ENCODE data around the gene ASIP.
"Not testable (repeated sequence)": the region's sequence is repeated elsewhere in the genome, so short reads cannot be mapped to it uniquely, and the experiment has no call there.

ASIP gene

GRCh38 chr20:34240693-34241615 lies at the start of gene ASIP:
TSS of gene ASIP (plus strand) at chr20:34241423. CDS start at chr20:34260375, 18,952 bp downstream.
- in situ Hi-C loops (cut with MboI; ENCODE audit: low sequenced_read_pairs) = no loop called here

GRCh38 chr20:34193051-34193450 lies 48.2 kb upstream of the ASIP start:
- in situ Hi-C loops (cut with MboI; ENCODE audit: low sequenced_read_pairs) = no loop called here

- in situ Hi-C loops (cut with MboI; ENCODE audit: low sequenced_read_pairs) = no loop called here
Measured at GRCh38 chr20:34199183-34199582, 42.0 kb upstream of the ASIP start.

GRCh38 chr20:34200023-34200422 lies 41.2 kb upstream of the ASIP start:
- in situ Hi-C loops (cut with MboI; ENCODE audit: low sequenced_read_pairs) = no loop called here

- in situ Hi-C loops (cut with MboI; ENCODE audit: low sequenced_read_pairs) = no loop called here
Measured at GRCh38 chr20:34201531-34201930, 39.7 kb upstream of the ASIP start.

GRCh38 chr20:34205172-34205880 lies 35.9 kb upstream of the ASIP start:
- in situ Hi-C loops (cut with MboI; ENCODE audit: low sequenced_read_pairs) = not testable (repeated sequence)

GRCh38 chr20:34209111-34209510 lies 32.1 kb upstream of the ASIP start:
- in situ Hi-C loops (cut with MboI; ENCODE audit: low sequenced_read_pairs) = no loop called here

GRCh38 chr20:34210271-34210670 lies 31.0 kb upstream of the ASIP start:
- in situ Hi-C loops (cut with MboI; ENCODE audit: low sequenced_read_pairs) = no loop called here

- in situ Hi-C loops (cut with MboI; ENCODE audit: low sequenced_read_pairs) = no loop called here
Measured at GRCh38 chr20:34211591-34211990, 29.6 kb upstream of the ASIP start.

GRCh38 chr20:34213213-34213612 lies 28.0 kb upstream of the ASIP start:
- in situ Hi-C loops (cut with MboI; ENCODE audit: low sequenced_read_pairs) = no loop called here

GRCh38 chr20:34215711-34216381 lies 25.4 kb upstream of the ASIP start:
- in situ Hi-C loops (cut with MboI; ENCODE audit: low sequenced_read_pairs) = no loop called here

GRCh38 chr20:34216382-34216742 lies 24.9 kb upstream of the ASIP start:
- in situ Hi-C loops (cut with MboI; ENCODE audit: low sequenced_read_pairs) = no loop called here

- in situ Hi-C loops (cut with MboI; ENCODE audit: low sequenced_read_pairs) = no loop called here
Measured at GRCh38 chr20:34220561-34220960, 20.7 kb upstream of the ASIP start.

- in situ Hi-C loops (cut with MboI; ENCODE audit: low sequenced_read_pairs) = no loop called here
Measured at GRCh38 chr20:34222208-34222607, 19.0 kb upstream of the ASIP start.

GRCh38 chr20:34224251-34224650 lies 17.0 kb upstream of the ASIP start:
- in situ Hi-C loops (cut with MboI; ENCODE audit: low sequenced_read_pairs) = not testable (repeated sequence)

GRCh38 chr20:34231634-34232033 lies 9.6 kb upstream of the ASIP start:
- in situ Hi-C loops (cut with MboI; ENCODE audit: low sequenced_read_pairs) = no loop called here

GRCh38 chr20:34232494-34233087 lies 8.6 kb upstream of the ASIP start:
- in situ Hi-C loops (cut with MboI; ENCODE audit: low sequenced_read_pairs) = no loop called here

- in situ Hi-C loops (cut with MboI; ENCODE audit: low sequenced_read_pairs) = no loop called here
Measured at GRCh38 chr20:34233687-34234086, 7.5 kb upstream of the ASIP start.

GRCh38 chr20:34235875-34236274 lies 5.3 kb upstream of the ASIP start:
- in situ Hi-C loops (cut with MboI; ENCODE audit: low sequenced_read_pairs) = no loop called here

GRCh38 chr20:34237942-34238341 lies 3.3 kb upstream of the ASIP start:
- in situ Hi-C loops (cut with MboI; ENCODE audit: low sequenced_read_pairs) = no loop called here

- in situ Hi-C loops (cut with MboI; ENCODE audit: low sequenced_read_pairs) = no loop called here
Measured at GRCh38 chr20:34240121-34240520, 1.1 kb upstream of the ASIP start.

All from hTERT RPE-1 (cell line).